ENCODE measurements around the gene OR51L1. TPM values are rescaled to one million over a fixed set of nuclear protein-coding genes. Genes with fewer than 3 reads are reported as not detected.

The OR51L1 gene
- total and polyA plus RNA-seq, 2 of the 8 experiments (the other 6 are each of a cell fraction or from before 2014, with no cell fraction given) = not detected

GRCh38 chr11:5043380-5043779 lies 48.7 kb downstream of the OR51L1 start (continued):
- no peak for TF ChIP-seq CHD7 (IDR thresholded peaks at IDR 0.05; ENCODE audit: insufficient replicate concordance, low read length)
- TF ChIP-seq POLR2AphosphoS5 (IDR thresholded peaks at IDR 0.05; ENCODE audit: low read depth, low read length) = no peak
- no peak for TF ChIP-seq SIX5 (IDR thresholded peaks at IDR 0.05; ENCODE audit: low read depth, low read length)
- no peak for TF ChIP-seq SAP30 (IDR thresholded peaks at IDR 0.05; ENCODE audit: insufficient read depth, insufficient replicate concordance, low read length)
- TF ChIP-seq SIRT6 (IDR thresholded peaks at IDR 0.05; ENCODE audit: low read length) = no peak
- no peak for TF ChIP-seq NRF1 (IDR thresholded peaks at IDR 0.05; ENCODE audit: low read depth, low read length)
- no peak for TF ChIP-seq SRF (IDR thresholded peaks at IDR 0.05; ENCODE audit: low read depth, low read length)
- no peak for TF ChIP-seq EGR1 (IDR thresholded peaks at IDR 0.05; ENCODE audit: borderline replicate concordance, low read depth, low read length)
- no peak for TF ChIP-seq CHD2 (IDR thresholded peaks at IDR 0.05; ENCODE audit: low read length)
- no peak for TF ChIP-seq RAD21 (IDR thresholded peaks at IDR 0.05 in 1 of 2, conservative IDR thresholded peaks at IDR 0.05 in 1 of 2; ENCODE audit: low read depth in 2 of 2, low read length in 2 of 2)
- no peak for TF ChIP-seq SP2 (IDR thresholded peaks at IDR 0.05; ENCODE audit: low read length)
- TF ChIP-seq CHD1 (IDR thresholded peaks at IDR 0.05; ENCODE audit: low read depth, low read length) = no peak
